D721Med (cell line): Measurements from ENCODE around the gene SCYGR4.
"Not testable (repeated sequence)": the region's sequence is repeated elsewhere in the genome, so short reads cannot be mapped to it uniquely, and the experiment has no call there.

Experiments
- DNase-seq: peaks from one replicate; pipeline ENCODE4 v3.0.0; 2011; ENCODE audit warnings: low spot score; ENCODE audit not compliant: insufficient read length
- FAIRE-seq: peaks from 2 replicates; lab custom pipeline; 2011; peaks lifted over from hg19 to GRCh38; lab: Jason Lieb, UNC
- CTCF ChIP-seq: IDR thresholded peaks from 2 replicates; pipeline ENCODE4 v1.5.1; 2012; ENCODE audit warnings: mild to moderate bottlenecking, control low read depth; ENCODE audit not compliant: insufficient read depth; ENCODE audit errors: missing control alignments

Gene SCYGR4

GRCh38 chr2:227665189-227665940 is 48.1 kb downstream of the SCYGR4 start:
- TF ChIP-seq CTCF = no peak
- DNase-seq = no peak
- no peak for FAIRE-seq

- DNase-seq, FAIRE-seq: not testable (repeated sequence)
These were observed 49.4 kb downstream of the SCYGR4 start, which contains the start of gene SCYGR5 for GRCh38 chr2:227666631-227667170. SCYGR5 (plus strand) TSS chr2:227666804; CDS start chr2:227666804, 0 bp downstream.
